NT2/D1 (cell line): Measurements from ENCODE around the gene KLRG1.

Experiments used
- DNase-seq: peaks from one replicate; pipeline ENCODE4 v3.0.0-alpha.2; 2011; ENCODE audit warnings: low read depth, low spot score
- H3K27me3 ChIP-seq: 2 replicates; pipeline ENCODE4 v1.6.0; 2011; ENCODE audit warnings: mild to moderate bottlenecking; ENCODE audit not compliant: insufficient read length, insufficient read depth
- H3K36me3 ChIP-seq: 2 replicates; pipeline ENCODE4 v1.6.1; 2011; ENCODE audit warnings: mild to moderate bottlenecking, low read length, mixed read lengths; ENCODE audit not compliant: insufficient read depth, insufficient read length
- H3K4me1 ChIP-seq: 2 replicates; pipeline ENCODE4 v1.5.1; 2011; ENCODE audit not compliant: insufficient read depth, insufficient read length
- H3K4me3 ChIP-seq: 2 replicates; pipeline ENCODE4 v1.5.1; 2011; ENCODE audit warnings: low read depth; ENCODE audit not compliant: insufficient read length
- H3K9ac ChIP-seq: 2 replicates; pipeline ENCODE4 v1.6.0; 2011; ENCODE audit warnings: low read depth; ENCODE audit not compliant: insufficient read length
- H3K9me3 ChIP-seq: 2 replicates; pipeline ENCODE4 v1.5.1; 2011; ENCODE audit warnings: mild to moderate bottlenecking, low read length; ENCODE audit not compliant: insufficient read depth
- SUZ12 ChIP-seq: IDR thresholded peaks from 2 replicates; pipeline ENCODE4 v1.6.1; 2011; ENCODE audit not compliant: insufficient read length, insufficient read depth; ENCODE audit errors: extremely low read depth
- YY1 ChIP-seq: IDR thresholded peaks from 2 replicates; pipeline ENCODE4 v1.6.1; 2011; ENCODE audit not compliant: insufficient read length, insufficient read depth
- ZNF274 ChIP-seq: IDR thresholded peaks from 2 replicates; pipeline ENCODE4 v1.6.1; 2011; ENCODE audit warnings: mild to moderate bottlenecking, low read depth, low read length

The KLRG1 gene

DNA sequence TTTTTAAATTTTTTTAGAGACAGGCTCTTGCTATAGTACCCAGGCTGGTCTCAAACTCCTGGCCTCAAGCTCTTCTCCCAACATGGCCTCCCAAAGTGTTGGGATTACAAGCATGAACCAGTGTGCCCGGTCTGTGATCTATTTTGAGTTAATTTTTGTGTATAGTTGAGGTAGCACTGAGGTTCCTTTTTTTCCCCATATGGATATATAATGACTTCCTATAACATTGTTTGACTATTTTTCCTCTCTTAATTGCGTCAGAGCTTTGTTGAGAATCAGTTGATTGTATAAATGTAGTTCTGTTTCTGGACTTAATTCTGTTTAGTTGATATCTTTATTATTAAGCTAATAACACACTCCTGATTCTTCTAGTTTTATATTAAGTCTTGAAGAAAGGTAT, 31.3 kb upstream of the KLRG1 start:
- DNase-seq = no peak
- H3K4me1 ChIP-seq = no peaks in the 10 kb centered on the region
- peaks cover 15% of the 10 kb centered on the region for H3K36me3 ChIP-seq
- no peaks in the 10 kb centered on the region for H3K27me3 ChIP-seq
- peaks cover 29% of the 10 kb centered on the region for H3K9me3 ChIP-seq
- TF ChIP-seq SUZ12 = no peak
- TF ChIP-seq YY1 = no peak
- no peak for TF ChIP-seq ZNF274
- H3K9ac ChIP-seq = no peak overlapping the region
- H3K4me3 ChIP-seq = no peak overlapping the region

DNA sequence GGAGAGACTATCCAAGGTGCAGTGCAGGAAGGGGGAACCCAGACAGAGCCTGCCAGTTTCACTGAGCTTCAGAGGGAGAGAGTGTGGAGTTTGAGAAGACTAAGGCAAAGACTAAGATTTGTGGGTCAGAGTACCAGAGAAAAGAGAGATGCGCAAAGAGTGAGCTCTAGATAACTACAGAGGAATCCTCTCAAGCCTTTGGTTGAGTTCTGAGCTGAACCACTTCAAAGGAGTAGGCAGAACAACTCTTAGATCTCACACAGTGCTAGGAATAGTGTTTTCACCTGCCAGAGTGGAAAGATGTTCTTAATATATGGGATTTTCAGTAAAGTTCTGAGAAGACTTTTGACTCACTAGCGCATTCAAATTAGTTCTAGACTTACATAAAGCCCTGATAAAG, 29.2 kb upstream of the KLRG1 start:
- Histone ChIP-seq H3K4me1 (no peaks in the 10 kb centered on the region), H3K4me3 (no peak overlapping the region), H3K9me3 (peaks cover 11% of the 10 kb centered on the region; the same call in 1 of the 2 replicates), H3K9ac (no peak overlapping the region), H3K36me3 (peaks cover 7% of the 10 kb centered on the region), H3K27me3 (no peaks in the 10 kb centered on the region)
- DNase-seq = no peak
- TF ChIP-seq SUZ12 = no peak

DNA sequence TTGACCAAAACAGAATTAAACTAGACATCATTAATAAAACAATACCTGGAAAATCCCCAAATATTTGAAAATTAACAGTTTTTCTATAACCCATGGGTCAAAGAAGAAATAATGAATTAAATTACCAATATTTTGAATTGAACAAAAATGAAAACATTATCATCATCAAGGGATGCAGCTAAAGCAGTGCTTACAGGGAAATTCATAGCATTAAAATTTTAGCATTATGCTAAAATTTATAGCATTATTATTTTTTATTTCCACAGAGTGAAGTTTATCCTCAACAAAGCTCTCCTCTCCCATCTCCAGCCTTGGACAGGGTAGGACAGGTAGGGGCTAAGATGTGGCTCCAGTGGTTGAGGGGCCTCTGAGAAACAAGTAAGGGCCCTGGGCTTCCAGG, 20.6 kb upstream of the KLRG1 start:
- Histone ChIP-seq H3K4me3 (no peak overlapping the region), H3K36me3 (no peaks in the 10 kb centered on the region), H3K4me1 (no peaks in the 10 kb centered on the region), H3K9me3 (peaks cover 27% of the 10 kb centered on the region), H3K27me3 (no peaks in the 10 kb centered on the region), H3K9ac (no peak overlapping the region)
- TF ChIP-seq YY1 (no peak), SUZ12 (no peak), ZNF274 (no peak)
- DNase-seq = no peak

DNA sequence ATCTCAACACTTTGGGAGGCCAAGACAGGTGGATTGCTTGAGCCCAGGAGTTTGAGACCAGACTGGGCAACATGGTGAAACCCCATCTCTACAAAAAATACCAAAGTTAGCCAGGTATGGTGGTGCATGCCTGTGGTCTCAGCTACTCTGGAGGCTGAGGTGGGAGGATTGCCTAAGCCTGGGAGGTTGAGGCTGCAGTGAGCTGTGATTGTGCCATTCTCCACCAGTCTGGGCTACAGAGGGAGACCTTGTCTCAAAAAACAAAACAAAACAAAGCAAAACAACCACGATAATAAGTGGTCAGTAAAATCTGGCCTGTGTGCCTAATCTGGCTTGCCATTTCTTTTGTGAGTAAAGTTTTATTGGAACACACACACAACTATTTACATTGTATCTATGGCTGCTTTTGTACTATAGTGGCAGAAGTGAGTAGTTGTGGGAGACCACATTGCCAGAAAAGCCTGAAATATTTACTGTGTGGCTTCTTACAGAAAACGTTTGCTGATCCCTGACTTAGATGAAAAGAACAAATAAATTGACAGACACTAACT, 19.4 kb upstream of the KLRG1 start:
- TF ChIP-seq ZNF274 = no peak
- no peak for TF ChIP-seq YY1
- TF ChIP-seq SUZ12 = no peak
- H3K9me3 ChIP-seq = peaks cover 28% of the 10 kb centered on the region
- H3K4me3 ChIP-seq = no peak overlapping the region
- no peaks in the 10 kb centered on the region for H3K36me3 ChIP-seq
- no peaks in the 10 kb centered on the region for H3K4me1 ChIP-seq
- no peak overlapping the region for H3K9ac ChIP-seq
- no peaks in the 10 kb centered on the region for H3K27me3 ChIP-seq
- no peak for DNase-seq

DNA sequence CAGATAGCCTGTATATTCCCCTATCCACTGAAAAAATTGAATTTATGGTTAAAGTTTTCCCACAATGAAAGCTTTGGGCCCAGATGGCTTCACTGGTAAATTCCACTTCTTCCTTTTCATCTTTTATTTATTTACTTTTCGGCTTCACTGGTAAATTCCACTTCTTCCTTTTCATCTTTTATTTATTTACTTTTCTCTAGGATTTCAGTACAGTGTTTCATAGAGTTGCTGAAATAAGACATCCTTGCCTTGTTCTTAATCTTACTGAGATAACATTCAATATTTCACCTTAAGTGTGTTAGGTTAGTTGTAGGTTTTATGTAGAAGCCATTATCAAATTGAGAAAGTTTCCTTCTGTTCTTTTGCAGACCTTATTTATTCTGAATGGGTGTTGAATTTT, 18.9 kb upstream of the KLRG1 start:
- no peaks in the 10 kb centered on the region for H3K36me3 ChIP-seq
- H3K4me1 ChIP-seq = no peaks in the 10 kb centered on the region
- DNase-seq = no peak
- H3K9me3 ChIP-seq = peaks cover 28% of the 10 kb centered on the region
- no peak overlapping the region for H3K4me3 ChIP-seq
- TF ChIP-seq ZNF274 (no peak), SUZ12 (no peak), YY1 (no peak)
- H3K27me3 ChIP-seq = no peaks in the 10 kb centered on the region
- no peak overlapping the region for H3K9ac ChIP-seq

DNA sequence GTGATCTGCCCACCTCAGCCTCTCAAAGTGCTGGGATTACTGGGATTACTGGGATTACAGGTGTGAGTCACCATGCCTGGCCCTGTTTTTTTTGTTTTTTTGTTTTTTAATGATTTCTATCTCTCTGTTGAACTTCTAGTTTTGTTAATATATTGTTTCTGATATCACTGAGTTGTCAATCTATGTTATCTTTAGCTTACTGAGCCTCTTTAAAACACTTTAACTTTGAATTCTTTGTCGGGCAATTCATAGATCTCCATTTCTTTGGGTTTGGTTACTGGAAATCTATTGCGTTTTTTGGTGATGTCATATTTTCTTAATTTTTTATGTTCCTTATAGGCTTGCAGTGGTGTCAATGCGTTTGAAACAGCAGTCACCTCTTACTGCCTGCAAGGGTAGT, 9.2 kb upstream of the KLRG1 start:
- no peaks in the 10 kb centered on the region for H3K36me3 ChIP-seq
- no peak for DNase-seq
- H3K4me3 ChIP-seq = no peak overlapping the region
- H3K9me3 ChIP-seq = no peaks in the 10 kb centered on the region
- no peaks in the 10 kb centered on the region for H3K4me1 ChIP-seq
- no peak for TF ChIP-seq ZNF274
- no peak for TF ChIP-seq YY1
- no peak overlapping the region for H3K9ac ChIP-seq
- H3K27me3 ChIP-seq = no peaks in the 10 kb centered on the region

DNA sequence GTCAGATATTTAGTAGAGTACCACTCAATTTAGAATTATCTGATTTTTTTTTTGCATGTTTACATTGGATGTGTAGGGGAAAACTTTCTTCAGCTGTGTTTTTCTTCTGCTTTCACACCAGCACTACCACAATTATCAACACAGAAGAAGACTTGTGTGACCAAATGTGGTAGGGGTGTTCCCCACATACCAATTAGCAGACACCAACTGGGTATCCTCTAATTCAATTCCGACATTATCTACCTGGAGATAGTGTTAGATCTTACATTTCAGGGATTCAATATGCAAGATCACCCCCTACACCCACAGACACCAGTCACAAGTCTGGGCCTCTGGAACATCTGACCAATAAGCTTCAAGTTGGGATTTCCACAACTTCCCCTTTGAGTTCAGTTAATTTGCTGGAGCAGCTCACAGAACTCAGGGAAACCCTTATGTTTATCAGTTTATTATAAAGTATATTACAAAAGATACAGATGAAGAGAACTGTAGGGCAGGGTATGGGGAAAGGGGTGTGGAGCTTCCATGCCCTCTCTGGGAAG, 4.1 kb upstream of the KLRG1 start:
- Histone ChIP-seq H3K27me3 (no peaks in the 10 kb centered on the region), H3K9me3 (no peaks in the 10 kb centered on the region), H3K4me1 (no peaks in the 10 kb centered on the region), H3K9ac (no peak overlapping the region), H3K36me3 (no peaks in the 10 kb centered on the region), H3K4me3 (no peak overlapping the region)
- DNase-seq = no peak
- no peak for TF ChIP-seq YY1
- TF ChIP-seq SUZ12 = no peak
- no peak for TF ChIP-seq ZNF274
